ENCODE measurements around the gene JMJD8.

DNA sequence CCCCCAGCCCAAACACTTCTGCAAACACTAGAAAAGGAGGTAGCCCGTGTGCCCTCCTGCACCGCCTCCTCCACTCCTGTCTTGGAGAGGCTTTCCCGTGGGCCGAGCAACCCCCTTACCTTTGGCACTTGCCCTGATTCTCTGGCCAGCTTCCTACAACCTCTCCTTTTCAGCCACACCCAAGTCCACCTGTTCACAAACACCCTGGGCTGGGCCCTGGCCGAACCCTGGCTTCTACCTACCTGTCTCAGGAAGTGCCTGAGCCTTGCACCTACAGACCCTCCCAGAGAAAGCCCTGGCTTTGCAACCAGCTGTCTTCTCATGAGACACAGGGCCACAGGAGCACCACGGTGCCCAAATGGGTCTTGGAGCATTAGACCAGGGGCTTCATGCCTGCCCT, 34.8 kb upstream of the JMJD8 start:
- TF ChIP-seq, protein P1, sequence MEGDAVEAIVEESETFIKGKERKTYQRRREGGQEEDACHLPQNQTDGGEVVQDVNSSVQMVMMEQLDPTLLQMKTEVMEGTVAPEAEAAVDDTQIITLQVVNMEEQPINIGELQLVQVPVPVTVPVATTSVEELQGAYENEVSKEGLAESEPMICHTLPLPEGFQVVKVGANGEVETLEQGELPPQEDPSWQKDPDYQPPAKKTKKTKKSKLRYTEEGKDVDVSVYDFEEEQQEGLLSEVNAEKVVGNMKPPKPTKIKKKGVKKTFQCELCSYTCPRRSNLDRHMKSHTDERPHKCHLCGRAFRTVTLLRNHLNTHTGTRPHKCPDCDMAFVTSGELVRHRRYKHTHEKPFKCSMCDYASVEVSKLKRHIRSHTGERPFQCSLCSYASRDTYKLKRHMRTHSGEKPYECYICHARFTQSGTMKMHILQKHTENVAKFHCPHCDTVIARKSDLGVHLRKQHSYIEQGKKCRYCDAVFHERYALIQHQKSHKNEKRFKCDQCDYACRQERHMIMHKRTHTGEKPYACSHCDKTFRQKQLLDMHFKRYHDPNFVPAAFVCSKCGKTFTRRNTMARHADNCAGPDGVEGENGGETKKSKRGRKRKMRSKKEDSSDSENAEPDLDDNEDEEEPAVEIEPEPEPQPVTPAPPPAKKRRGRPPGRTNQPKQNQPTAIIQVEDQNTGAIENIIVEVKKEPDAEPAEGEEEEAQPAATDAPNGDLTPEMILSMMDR (IDR thresholded peaks at IDR 0.05), result no peak
- TF ChIP-seq ZFX (IDR thresholded peaks at IDR 0.05; ENCODE audit: borderline replicate concordance), result no peak
